ENCODE measurements around the gene MALAT1. TPM values are rescaled to one million over a fixed set of nuclear protein-coding genes. Genes with fewer than 3 reads are reported as not detected.

The MALAT1 gene
- total RNA-seq, 1 donor from 2014 or later: 8,553 TPM

- Histone ChIP-seq H3K9me3 (no peaks in the 10 kb centered on the region), H3K4me1 (peaks cover 6 to 15% of the 10 kb centered on the region in 2 donors), H3K36me3 (peaks cover 58 to 67% of the 10 kb centered on the region in 2 donors), H3K27me3 (no peaks in the 10 kb centered on the region), H3K4me3 (peak overlapping the region; percentile 62 to 67), H3K27ac (peak overlapping the region; percentile 95 to 99)
- TF ChIP-seq CTCF (IDR thresholded peaks at IDR 0.05): no peak
- intact Hi-C loops (cut with DNase I): no loop called here
- no peak for DNase-seq (ENCODE audit: low spot score in 2 of 2)
Observed at GRCh38 chr11:65502274-65502554, 3.4 kb downstream of the MALAT1 start.

- intact Hi-C loops (cut with DNase I): no loop called here
- no peaks in the 10 kb centered on the region for H3K27me3 ChIP-seq
- H3K27ac ChIP-seq: peak overlapping the region; percentile 41 to 95
- H3K9me3 ChIP-seq: no peaks in the 10 kb centered on the region
- H3K4me1 ChIP-seq: peaks cover 6 to 19% of the 10 kb centered on the region in 2 donors
- H3K4me3 ChIP-seq: peak overlapping the region; percentile 62 to 67
- peaks cover 58 to 67% of the 10 kb centered on the region in 2 donors for H3K36me3 ChIP-seq
- TF ChIP-seq CTCF (IDR thresholded peaks at IDR 0.05): no peak
- DNase-seq (ENCODE audit: low spot score in 2 of 2): no peak
Observed at GRCh38 chr11:65502555-65503367, 3.9 kb downstream of the MALAT1 start.

GRCh38 chr11:65503368-65503948 lies 4.6 kb downstream of the MALAT1 start:
- no peak for DNase-seq (ENCODE audit: low spot score in 2 of 2)
- H3K4me3 ChIP-seq: peak overlapping the region; percentile 62 to 67
- peaks cover 6 to 19% of the 10 kb centered on the region in 2 donors for H3K4me1 ChIP-seq
- H3K36me3 ChIP-seq: peaks cover 58 to 67% of the 10 kb centered on the region in 2 donors
- H3K27ac ChIP-seq: peak overlapping the region; percentile 41 to 95
- H3K9me3 ChIP-seq: no peaks in the 10 kb centered on the region
- intact Hi-C loops (cut with DNase I): no loop called here
- no peaks in the 10 kb centered on the region for H3K27me3 ChIP-seq
- no peak for TF ChIP-seq CTCF (IDR thresholded peaks at IDR 0.05)

- TF ChIP-seq CTCF (IDR thresholded peaks at IDR 0.05): no peak
- H3K9me3 ChIP-seq: no peaks in the 10 kb centered on the region
- peak overlapping the region; percentile 81 to 95 for H3K27ac ChIP-seq
- no peaks in the 10 kb centered on the region for H3K27me3 ChIP-seq
- H3K36me3 ChIP-seq: peaks cover 58 to 67% of the 10 kb centered on the region in 2 donors
- H3K4me1 ChIP-seq: peaks cover 6 to 19% of the 10 kb centered on the region in 2 donors
- intact Hi-C loops (cut with DNase I): no loop called here
- DNase-seq (ENCODE audit: low spot score in 2 of 2): no peak
- peak overlapping the region; percentile 62 to 67 for H3K4me3 ChIP-seq
Observed at GRCh38 chr11:65503949-65504673, 5.3 kb downstream of the MALAT1 start.

- Histone ChIP-seq H3K27ac (peak overlapping the region; percentile 81 to 95), H3K4me1 (peaks cover 6 to 19% of the 10 kb centered on the region in 2 donors), H3K27me3 (no peaks in the 10 kb centered on the region), H3K4me3 (peak overlapping the region; percentile 62 to 67), H3K9me3 (no peaks in the 10 kb centered on the region), H3K36me3 (peaks cover 58 to 67% of the 10 kb centered on the region in 2 donors)
- no peak for DNase-seq (ENCODE audit: low spot score in 2 of 2)
- no peak for TF ChIP-seq CTCF (IDR thresholded peaks at IDR 0.05)
- intact Hi-C loops (cut with DNase I): loop anchor here (5.0 kb wide), 1 partner anchor 33 kb away; no protein-coding TSS in a partner anchor
Observed at GRCh38 chr11:65504674-65505465, 6.0 kb downstream of the MALAT1 start.

Measured in ascending aorta (tissue), 2 donors.